ENCODE data around the gene EMILIN3. TPM values are rescaled to one million over a fixed set of nuclear protein-coding genes. Genes with fewer than 3 reads are reported as not detected.

Gene EMILIN3
- total and polyA plus RNA-seq, 7 donors, result 0.66 to 4.3 (median 2.9) TPM; not detected in 2

- Histone ChIP-seq H3K27me3 (no peaks in the 10 kb centered on the region), H3K4me1 (peaks cover 0 to 7% (median 0%) of the 10 kb centered on the region in 4 donors), H3K27ac (no peak overlapping the region), H3K4me3 (no peak overlapping the region), H3K36me3 (peaks cover 18 to 97% (median 42%) of the 10 kb centered on the region in 4 donors), H3K9me3 (no peaks in the 10 kb centered on the region)
- no peak for TF ChIP-seq POLR2A (IDR thresholded peaks at IDR 0.05)
- TF ChIP-seq EP300 (IDR thresholded peaks at IDR 0.05), result no peak
- no peak for TF ChIP-seq POLR2AphosphoS5 (IDR thresholded peaks at IDR 0.05)
- no peak for TF ChIP-seq CTCF (IDR thresholded peaks at IDR 0.05)
- intact Hi-C loops (cut with DNase I), result no loop called here
- no peak for DNase-seq
- 87 to 91% methylated on average over 10 of the region's 10 CpGs for WGBS, 2 donors
Measured at GRCh38 chr20:41407607-41408006, 41.0 kb upstream of the EMILIN3 start.

GRCh38 chr20:41406896-41407444 lies 40.4 kb upstream of the EMILIN3 start:
- intact Hi-C loops (cut with DNase I), result no loop called here
- Histone ChIP-seq H3K9me3 (no peaks in the 10 kb centered on the region), H3K4me1 (peaks cover 0 to 5% (median 0%) of the 10 kb centered on the region in 4 donors), H3K4me3 (no peak overlapping the region), H3K36me3 (peaks cover 18 to 91% (median 41%) of the 10 kb centered on the region in 4 donors), H3K27ac (no peak overlapping the region), H3K27me3 (no peaks in the 10 kb centered on the region)
- 95 to 98% methylated on average over 7 of the region's 7 CpGs for WGBS, 2 donors
- DNase-seq, result no peak
- no peak for TF ChIP-seq POLR2AphosphoS5 (IDR thresholded peaks at IDR 0.05)
- no peak for TF ChIP-seq POLR2A (IDR thresholded peaks at IDR 0.05)
- no peak for TF ChIP-seq EP300 (IDR thresholded peaks at IDR 0.05)
- no peak for TF ChIP-seq CTCF (IDR thresholded peaks at IDR 0.05)

GRCh38 chr20:41406353-41406752 lies 39.7 kb upstream of the EMILIN3 start:
- no peak for DNase-seq
- Histone ChIP-seq H3K4me1 (no peaks in the 10 kb centered on the region), H3K27me3 (no peaks in the 10 kb centered on the region), H3K36me3 (peaks cover 18 to 85% (median 39%) of the 10 kb centered on the region in 4 donors), H3K4me3 (no peak overlapping the region), H3K9me3 (no peaks in the 10 kb centered on the region), H3K27ac (no peak overlapping the region)
- intact Hi-C loops (cut with DNase I), result no loop called here
- WGBS, 2 donors, result 85 to 89% methylated on average over 10 of the region's 10 CpGs
- TF ChIP-seq POLR2AphosphoS5 (IDR thresholded peaks at IDR 0.05), result no peak
- TF ChIP-seq EP300 (IDR thresholded peaks at IDR 0.05), result no peak
- TF ChIP-seq CTCF (IDR thresholded peaks at IDR 0.05), result no peak
- TF ChIP-seq POLR2A (IDR thresholded peaks at IDR 0.05), result no peak

- no peak overlapping the region for H3K27ac ChIP-seq
- no peak for TF ChIP-seq POLR2AphosphoS5 (IDR thresholded peaks at IDR 0.05)
- TF ChIP-seq CTCF (IDR thresholded peaks at IDR 0.05), result no peak
- TF ChIP-seq EP300 (IDR thresholded peaks at IDR 0.05), result no peak
- H3K4me3 ChIP-seq, result no peak overlapping the region
- no peaks in the 10 kb centered on the region for H3K27me3 ChIP-seq
- H3K4me1 ChIP-seq, result no peaks in the 10 kb centered on the region
- H3K36me3 ChIP-seq, result peaks cover 18 to 76% (median 34%) of the 10 kb centered on the region in 4 donors
- WGBS, 2 donors, result 90 to 94% methylated on average over 3 of the region's 3 CpGs
- no peak for DNase-seq
- H3K9me3 ChIP-seq, result no peaks in the 10 kb centered on the region
- intact Hi-C loops (cut with DNase I), result no loop called here
Measured at GRCh38 chr20:41405436-41405835, 38.8 kb upstream of the EMILIN3 start.

- peaks cover 18 to 57% (median 28%) of the 10 kb centered on the region in 4 donors for H3K36me3 ChIP-seq
- H3K9me3 ChIP-seq, result no peaks in the 10 kb centered on the region
- H3K27ac ChIP-seq, result no peak overlapping the region
- H3K4me3 ChIP-seq, result no peak overlapping the region
- WGBS, 2 donors, result 92 to 94% methylated on average over 12 of the region's 12 CpGs
- TF ChIP-seq POLR2AphosphoS5 (IDR thresholded peaks at IDR 0.05) (no peak), POLR2A (IDR thresholded peaks at IDR 0.05) (no peak), EP300 (IDR thresholded peaks at IDR 0.05) (no peak), CTCF (IDR thresholded peaks at IDR 0.05) (no peak)
- H3K4me1 ChIP-seq, result no peaks in the 10 kb centered on the region
- H3K27me3 ChIP-seq, result no peaks in the 10 kb centered on the region
- DNase-seq, result no peak
- intact Hi-C loops (cut with DNase I), result no loop called here
Measured at GRCh38 chr20:41403604-41404003, 37.0 kb upstream of the EMILIN3 start.

All from sigmoid colon (tissue), 7 donors.